GM18909 (cell line): Measurements from ENCODE around the gene MC4R.
"Not testable (repeated sequence)": the region's sequence is repeated elsewhere in the genome, so short reads cannot be mapped to it uniquely, and the experiment has no call there.

Experiments used
- ATAC-seq: cut with Tn5 transposase; IDR thresholded peaks from one replicate; pipeline ENCODE4 v1.9.1; 2021; ENCODE audit warnings: mild to moderate bottlenecking; ENCODE audit not compliant: unreplicated experiment, poor library complexity

The MC4R gene

GRCh38 chr18:60372596-60372995 lies at the start of gene MC4R:
Gene MC4R, minus strand, starts transcription at chr18:60372775. Its CDS starts 426 bp downstream, at chr18:60372349.
- no peak for ATAC-seq

- not testable (repeated sequence) for ATAC-seq
These were observed 49.7 kb upstream of the MC4R start for GRCh38 chr18:60422306-60422705.

GRCh38 chr18:60421356-60422118 lies 49.0 kb upstream of the MC4R start:
- ATAC-seq, result no peak

- no peak for ATAC-seq
These were observed 45.4 kb upstream of the MC4R start for GRCh38 chr18:60417946-60418345.

GRCh38 chr18:60413944-60414547 lies 41.5 kb upstream of the MC4R start:
- peak; percentile 63 for ATAC-seq

- no peak for ATAC-seq
These were observed 39.1 kb upstream of the MC4R start for GRCh38 chr18:60411715-60412114.

GRCh38 chr18:60406721-60407120 lies 34.1 kb upstream of the MC4R start:
- ATAC-seq, result no peak

- no peak for ATAC-seq
These were observed 32.0 kb upstream of the MC4R start for GRCh38 chr18:60404486-60405085.

GRCh38 chr18:60401346-60401745 lies 28.8 kb upstream of the MC4R start:
- no peak for ATAC-seq

GRCh38 chr18:60391571-60392226 lies 19.1 kb upstream of the MC4R start:
- ATAC-seq, result no peak

- ATAC-seq, result no peak
These were observed 16.7 kb upstream of the MC4R start for GRCh38 chr18:60389314-60389713.

GRCh38 chr18:60385693-60386092 lies 13.1 kb upstream of the MC4R start:
- no peak for ATAC-seq

- ATAC-seq, result no peak
These were observed 11.3 kb upstream of the MC4R start for GRCh38 chr18:60383893-60384292.

GRCh38 chr18:60377778-60378469 lies 5.3 kb upstream of the MC4R start:
- no peak for ATAC-seq

- ATAC-seq, result no peak
These were observed 443 bp downstream of the MC4R start for GRCh38 chr18:60372132-60372531.

GRCh38 chr18:60358516-60358915 lies 14.1 kb downstream of the MC4R start:
- ATAC-seq, result no peak

- no peak for ATAC-seq
These were observed 21.6 kb downstream of the MC4R start for GRCh38 chr18:60350941-60351340.

- no peak for ATAC-seq
These were observed 22.4 kb downstream of the MC4R start for GRCh38 chr18:60350150-60350549.

GRCh38 chr18:60347526-60348045 lies 25.0 kb downstream of the MC4R start:
- no peak for ATAC-seq

GRCh38 chr18:60339018-60339417 lies 33.6 kb downstream of the MC4R start:
- ATAC-seq, result no peak
